ENCODE data around the gene ARID3A. TPM values are rescaled to one million over a fixed set of nuclear protein-coding genes. Genes with fewer than 3 reads are reported as not detected.

ARID3A gene
- total and polyA plus RNA-seq, 2 of the 13 experiments (the other 11 are each of a cell fraction or from before 2014, with no cell fraction given): 71.3 to 77.9 TPM

DNA sequence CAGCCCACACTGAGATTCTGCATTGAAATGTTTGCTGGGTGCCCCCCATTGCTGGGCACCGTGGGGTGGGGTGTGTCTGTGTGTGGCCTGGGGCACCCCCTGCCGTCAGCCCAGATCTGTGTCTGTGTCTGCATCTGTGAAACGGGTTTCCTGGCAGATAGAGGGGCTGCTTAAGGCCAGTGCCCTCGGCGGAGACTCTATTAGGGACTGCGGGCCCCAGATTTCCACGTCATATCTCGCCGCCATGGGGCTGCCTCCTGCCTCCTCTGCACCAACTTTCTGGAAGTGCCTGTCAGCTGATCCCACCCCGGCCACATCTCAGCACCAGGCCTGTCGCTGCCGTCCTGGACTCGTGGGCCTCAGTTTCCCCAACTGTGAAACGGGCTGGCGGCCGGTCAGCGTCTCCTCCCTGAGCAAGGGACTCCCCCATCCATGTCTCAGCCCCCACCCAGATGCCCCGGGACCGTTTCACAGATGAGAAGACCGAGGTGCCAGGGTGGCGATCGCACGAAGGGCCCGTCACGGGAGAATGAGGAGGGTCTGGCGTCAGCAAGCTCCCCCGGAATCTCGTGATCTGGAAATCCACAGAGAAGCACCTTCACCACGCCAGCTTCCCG lies 21.4 kb downstream of the ARID3A start (continued):
- TF ChIP-seq POLR2G (IDR thresholded peaks at IDR 0.05; ENCODE audit: low read depth, low read length) (no peak), ELK4 (CRISPR knock-in tag; IDR thresholded peaks at IDR 0.05; ENCODE audit: borderline replicate concordance) (no peak)

DNA sequence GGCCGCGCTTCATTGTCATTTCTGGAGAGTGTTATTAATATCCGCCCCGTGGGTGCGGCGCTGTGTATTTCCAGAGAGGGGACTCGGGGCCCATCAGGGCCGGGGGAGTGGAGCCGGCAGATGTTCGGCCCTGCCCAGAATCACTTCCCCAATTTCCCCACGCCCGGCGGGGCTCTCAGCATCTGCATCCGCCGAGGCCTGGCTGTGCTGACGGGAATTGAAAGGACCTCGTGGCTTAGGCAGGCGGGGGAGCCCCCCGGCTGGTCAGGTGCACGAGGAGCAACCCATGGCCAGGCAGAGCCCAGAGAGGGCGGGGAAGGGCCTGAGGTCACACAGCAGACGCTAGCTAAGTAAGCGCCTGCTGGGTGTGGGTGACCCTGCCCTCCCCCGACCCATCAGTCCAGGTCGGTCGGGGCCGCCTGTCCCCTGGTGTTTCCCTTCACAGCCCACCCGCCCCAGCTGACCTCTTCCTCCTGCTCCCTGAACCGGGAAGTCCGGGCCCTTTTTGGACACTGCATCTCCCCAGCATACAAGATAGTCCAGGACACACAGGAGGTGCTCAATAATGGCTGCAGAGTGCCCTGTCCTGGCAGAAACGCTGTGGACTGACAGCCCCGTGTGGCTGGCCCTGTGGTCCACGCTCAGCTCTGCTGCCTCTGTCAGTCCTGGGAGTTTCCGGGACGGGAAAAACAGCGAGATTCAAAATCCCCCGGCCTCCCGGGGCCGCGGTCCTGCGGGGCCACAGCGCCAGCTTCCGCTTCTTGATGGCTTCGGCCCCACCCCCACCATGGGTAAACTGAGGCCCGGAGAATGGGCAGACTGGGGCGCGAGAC lies 22.1 kb downstream of the ARID3A start:
- Histone ChIP-seq H3K36me3 (replicated peaks in 1 of 2; ENCODE audit: control insufficient read depth in 1 of 2, insufficient read depth in 2 of 2, low read length in 2 of 2) (peaks cover 15 to 42% of the 10 kb centered on the region in 2 experiments), H4K20me1 (ENCODE audit: insufficient read depth, low read length) (peaks cover 36% of the 10 kb centered on the region; the same call in 1 of the 2 replicates), H3K27me3 (ENCODE audit: control insufficient read depth in 1 of 2, insufficient read depth in 2 of 2, low read length in 2 of 2) (no peaks in the 10 kb centered on the region; a peak in 1 of 5 replicates), H3K27ac (ENCODE audit: extremely low read length, insufficient read depth, low read length) (peak overlapping the region; percentile 40), H3K4me3 (replicated peaks in 1 of 3; ENCODE audit: insufficient read depth in 1 of 3, low read depth in 2 of 3, low read length in 3 of 3) (no peak overlapping the region), H2AFZ (ENCODE audit: low read length) (no peak overlapping the region), H3K9me3 (ENCODE audit: low read length) (no peaks in the 10 kb centered on the region), H3K4me2 (ENCODE audit: low read depth, low read length) (no peak overlapping the region), H3K9ac (ENCODE audit: insufficient read depth, low read depth, low read length) (no peak overlapping the region), H3K4me1 (ENCODE audit: insufficient read depth, low read length) (peaks cover 61% of the 10 kb centered on the region), H3K79me2 (ENCODE audit: insufficient read depth, low read length) (peaks cover 64% of the 10 kb centered on the region)
- 94% methylated on average over 21 of the region's 47 CpGs for WGBS (ENCODE audit: low lambda C conversion rate)
- ChIA-PET CTCF (ENCODE audit: low intra/inter-chr PET ratio, low total read pairs) (no interaction called here), POLR2A (interaction anchor here (0.9 to 1.7 kb wide), 3 partner anchors 12 to 20 kb away, joined by 3 to 5 read pairs (median 4); no protein-coding TSS in a partner anchor)
- FAIRE-seq: no peak
- intact Hi-C loops (cut with micrococcal nuclease; ENCODE audit: unreplicated experiment) (no loop called here), in situ Hi-C loops (cut with HindIII; ENCODE audit: extremely low pct_ligation_motif_present, low pct_unique_long_range_greater_than_20kb) (no loop called here)
- no TSS peak for BruUV-seq (replicated peaks)
- ATAC-seq: no peak
- DNase-seq (ENCODE audit: low spot score): no peak
- TF ChIP-seq RBFOX2 (IDR thresholded peaks at IDR 0.05; ENCODE audit: low read depth, low read length): peak; percentile 49; the same call in 1 of the 2 replicates
- TF ChIP-seq, protein P1, sequence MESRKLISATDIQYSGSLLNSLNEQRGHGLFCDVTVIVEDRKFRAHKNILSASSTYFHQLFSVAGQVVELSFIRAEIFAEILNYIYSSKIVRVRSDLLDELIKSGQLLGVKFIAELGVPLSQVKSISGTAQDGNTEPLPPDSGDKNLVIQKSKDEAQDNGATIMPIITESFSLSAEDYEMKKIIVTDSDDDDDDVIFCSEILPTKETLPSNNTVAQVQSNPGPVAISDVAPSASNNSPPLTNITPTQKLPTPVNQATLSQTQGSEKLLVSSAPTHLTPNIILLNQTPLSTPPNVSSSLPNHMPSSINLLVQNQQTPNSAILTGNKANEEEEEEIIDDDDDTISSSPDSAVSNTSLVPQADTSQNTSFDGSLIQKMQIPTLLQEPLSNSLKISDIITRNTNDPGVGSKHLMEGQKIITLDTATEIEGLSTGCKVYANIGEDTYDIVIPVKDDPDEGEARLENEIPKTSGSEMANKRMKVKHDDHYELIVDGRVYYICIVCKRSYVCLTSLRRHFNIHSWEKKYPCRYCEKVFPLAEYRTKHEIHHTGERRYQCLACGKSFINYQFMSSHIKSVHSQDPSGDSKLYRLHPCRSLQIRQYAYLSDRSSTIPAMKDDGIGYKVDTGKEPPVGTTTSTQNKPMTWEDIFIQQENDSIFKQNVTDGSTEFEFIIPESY (CRISPR knock-in tag; IDR thresholded peaks at IDR 0.05): peak; percentile 17; the same call in 1 of the 2 replicates
- TF ChIP-seq HNRNPL (IDR thresholded peaks at IDR 0.05; ENCODE audit: low read depth, low read length): peak; percentile 21; the same call in 1 of the 2 replicates
- peak; percentile 50; the same call in 1 of the 2 replicates for TF ChIP-seq ZMYM3 (CRISPR knock-in tag; IDR thresholded peaks at IDR 0.05)
- peak; percentile 11; the same call in 1 of the 2 replicates for TF ChIP-seq ZNF687 (CRISPR knock-in tag; IDR thresholded peaks at IDR 0.05)
- TF ChIP-seq, protein P2, sequence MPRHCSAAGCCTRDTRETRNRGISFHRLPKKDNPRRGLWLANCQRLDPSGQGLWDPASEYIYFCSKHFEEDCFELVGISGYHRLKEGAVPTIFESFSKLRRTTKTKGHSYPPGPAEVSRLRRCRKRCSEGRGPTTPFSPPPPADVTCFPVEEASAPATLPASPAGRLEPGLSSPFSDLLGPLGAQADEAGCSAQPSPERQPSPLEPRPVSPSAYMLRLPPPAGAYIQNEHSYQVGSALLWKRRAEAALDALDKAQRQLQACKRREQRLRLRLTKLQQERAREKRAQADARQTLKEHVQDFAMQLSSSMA (CRISPR knock-in tag; IDR thresholded peaks at IDR 0.05): no peak
- peak; percentile 76 for TF ChIP-seq AGO2 (optimal IDR thresholded peaks at IDR 0.05; ENCODE audit: low read depth, low read length)
- TF ChIP-seq ZNF547 (CRISPR knock-in tag; IDR thresholded peaks at IDR 0.05): no peak
- TF ChIP-seq ZFP36 (IDR thresholded peaks at IDR 0.05; ENCODE audit: borderline replicate concordance, low read depth, low read length, partially characterized antibody): peak; percentile 46
- TF ChIP-seq ZNF768 (CRISPR knock-in tag; IDR thresholded peaks at IDR 0.05): peak; percentile 99

All from HepG2 (cell line).